Keratinocyte (primary cell): ENCODE measurements around the gene GET3. TPM values are rescaled to one million over a fixed set of nuclear protein-coding genes. Genes with fewer than 3 reads are reported as not detected.

Experiments
- DNase-seq: peaks from one replicate; pipeline ENCODE4 v3.0.0-alpha.2; 2011; ENCODE audit warnings: low read depth, missing footprints, low spot score
- FAIRE-seq: peaks from 2 replicates; lab custom pipeline; 2011; peaks lifted over from hg19 to GRCh38; lab: Jason Lieb, UNC
- H2AFZ ChIP-seq: 2 replicates; pipeline ENCODE4 v1.6.0; 2012; ENCODE audit warnings: low read length, control low read depth, inconsistent platforms; ENCODE audit not compliant: control insufficient read depth
- H3K27ac ChIP-seq: 2 replicates; pipeline ENCODE4 v1.5.1; 2011; ENCODE audit warnings: low read length; ENCODE audit not compliant: control insufficient read depth, insufficient read depth
- H3K27me3 ChIP-seq: 3 replicates; pipeline ENCODE4 v1.6.0; 2011; ENCODE audit warnings: low read length; ENCODE audit not compliant: control insufficient read depth, insufficient read depth; ENCODE audit errors: extremely low read depth
- H3K36me3 ChIP-seq, 2 experiments: 2 replicates in 1 of 2; 3 replicates in 1 of 2; pipeline ENCODE4 v1.5.1; 2011; ENCODE audit warnings: low read length in 2 of 2, mild to moderate bottlenecking in 1 of 2; ENCODE audit not compliant: control insufficient read depth in 2 of 2, insufficient read depth in 2 of 2; ENCODE audit errors: extremely low read depth in 1 of 2
- H3K4me1 ChIP-seq: 3 replicates; pipeline ENCODE4 v1.5.1; 2011; ENCODE audit warnings: low read length; ENCODE audit not compliant: control insufficient read depth, insufficient read depth; ENCODE audit errors: extremely low read depth
- H3K4me2 ChIP-seq: 3 replicates; pipeline ENCODE4 v1.6.0; 2011; ENCODE audit warnings: low read depth, low read length; ENCODE audit not compliant: control insufficient read depth, insufficient read depth; ENCODE audit errors: extremely low read depth
- H3K4me3 ChIP-seq, 3 experiments: fragments of 200-600 bp in 1 of 3; sonication (generic) in 1 of 3; 2 replicates in 2 of 3; 3 replicates in 1 of 3; pipeline ENCODE4 v1.5.1; 2011 to 2016; ENCODE audit warnings: low read length in 3 of 3, mild to moderate bottlenecking in 3 of 3, control low read depth in 2 of 3, inconsistent platforms in 1 of 3, low read depth in 1 of 3, mixed read lengths in 1 of 3, mixed run types in 1 of 3, moderate library complexity in 1 of 3; ENCODE audit not compliant: control insufficient read depth in 2 of 3, insufficient read depth in 2 of 3; ENCODE audit errors: extremely low read depth in 1 of 3
- H3K79me2 ChIP-seq: 2 replicates; pipeline ENCODE4 v1.6.0; 2012; ENCODE audit warnings: low read length; ENCODE audit not compliant: control insufficient read depth, insufficient read depth
- H3K9ac ChIP-seq: 3 replicates; pipeline ENCODE4 v1.6.0; 2011; ENCODE audit warnings: low read length; ENCODE audit not compliant: control insufficient read depth, insufficient read depth; ENCODE audit errors: extremely low read depth
- H3K9me1 ChIP-seq: 3 replicates; pipeline ENCODE4 v1.6.0; 2011; ENCODE audit warnings: low read length; ENCODE audit not compliant: control insufficient read depth, insufficient read depth; ENCODE audit errors: extremely low read depth
- H3K9me3 ChIP-seq: 2 replicates; pipeline ENCODE4 v1.5.1; 2012; ENCODE audit warnings: low read depth, low read length; ENCODE audit not compliant: control insufficient read depth
- H4K20me1 ChIP-seq: 3 replicates; pipeline ENCODE4 v1.6.0; 2011; ENCODE audit warnings: low read length; ENCODE audit not compliant: control insufficient read depth, insufficient read depth; ENCODE audit errors: extremely low read depth
- CTCF ChIP-seq, 3 experiments: IDR thresholded peaks in 1 of 3; conservative IDR thresholded peaks in 1 of 3; optimal IDR thresholded peaks in 1 of 3; 2 replicates in 2 of 3; 3 replicates in 1 of 3; pipeline versions ENCODE3 to v1.5.1; 2011; ENCODE audit warnings: low read length in 3 of 3, mild to moderate bottlenecking in 3 of 3, moderate library complexity in 2 of 3, control low read depth in 1 of 3, inconsistent platforms in 1 of 3; ENCODE audit not compliant: insufficient read depth in 2 of 3; ENCODE audit errors: extremely low read depth in 1 of 3
- EZH2 ChIP-seq: IDR thresholded peaks from one replicate; pipeline ENCODE4 v1.6.1; 2012; ENCODE audit warnings: inconsistent platforms, mild to moderate bottlenecking, low read length, moderate library complexity
- dilution Hi-C: fragments of 300-500 bp; cut with MboI; formaldehyde crosslinking; loops from one replicate; pipeline ENCODE4 v1.7.0; 2020; ENCODE audit warnings: low sequenced_read_pairs; ENCODE audit not compliant: extremely low pct_ligation_motif_present
- polyA plus RNA-seq, 5 experiments: library from polyadenylated mRNA; depleted of rRNA in 3 of 5; stranded (reverse) in 3 of 5; stranded (forward) in 1 of 5; unstranded in 1 of 5; fragments of >200 nt; gene quantifications; 1 replicate in 1 of 5; 2 replicates in 3 of 5; 3 replicates in 1 of 5; pipeline versions ENCODE4 v1.2.1 to v1.2.3, GENCODE V29; 2011 to 2012; ENCODE audit warnings: missing spikeins in 2 of 5, low read depth in 1 of 5, low replicate concordance in 1 of 5

The GET3 gene
- polyA plus RNA-seq, 1 donor (not counting 4 experiments of a cell fraction or from before 2014, with no cell fraction given): 104 TPM

GRCh38 chr19:12751635-12752034 is 14.3 kb downstream of the GET3 start, which contains the start of gene BEST2:
TSS of gene BEST2 (plus strand) at chr19:12751791. CDS start at chr19:12752593, 802 bp downstream.
- Histone ChIP-seq H4K20me1 (no peaks in the 10 kb centered on the region), H3K27me3 (peaks cover 24% of the 10 kb centered on the region), H3K9me1 (no peaks in the 10 kb centered on the region), H3K4me2 (peak within 1 kb of the TSS; percentile 87), H3K4me3 (no peak within 1 kb of the TSS), H3K27ac (no peak within 1 kb of the TSS), H3K4me1 (peaks cover 21% of the 10 kb centered on the region), H2AFZ (no peak within 1 kb of the TSS), H3K9ac (no peak within 1 kb of the TSS), H3K36me3 (peaks cover 7% of the 10 kb centered on the region in 2 experiments), H3K9me3 (no peaks in the 10 kb centered on the region), H3K79me2 (no peaks in the 10 kb centered on the region)
- FAIRE-seq (no peak), DNase-seq (no peak)
- TF ChIP-seq EZH2 (no peak), CTCF (optimal IDR thresholded peaks at IDR 0.05 in 1 of 3, IDR thresholded peaks at IDR 0.05 in 1 of 3, conservative IDR thresholded peaks at IDR 0.05 in 1 of 3; ENCODE audit: extremely low read depth in 1 of 3, insufficient read depth in 2 of 3, low read length in 3 of 3) (no peak)
- dilution Hi-C loops: no loop called here

GRCh38 chr19:12752056-12752781 is 14.9 kb downstream of the GET3 start:
- TF ChIP-seq CTCF (optimal IDR thresholded peaks at IDR 0.05 in 1 of 3, IDR thresholded peaks at IDR 0.05 in 1 of 3, conservative IDR thresholded peaks at IDR 0.05 in 1 of 3; ENCODE audit: extremely low read depth in 1 of 3, insufficient read depth in 2 of 3, low read length in 3 of 3) (no peak), EZH2 (no peak)
- H3K9me1 ChIP-seq: no peaks in the 10 kb centered on the region
- no peaks in the 10 kb centered on the region for H3K79me2 ChIP-seq
- no peak overlapping the region for H3K4me2 ChIP-seq
- no peaks in the 10 kb centered on the region for H3K9me3 ChIP-seq
- peaks cover 4% of the 10 kb centered on the region in 2 experiments for H3K36me3 ChIP-seq
- no peak overlapping the region for H3K9ac ChIP-seq
- no peak overlapping the region for H3K27ac ChIP-seq
- dilution Hi-C loops: no loop called here
- H3K27me3 ChIP-seq: peaks cover 24% of the 10 kb centered on the region
- H4K20me1 ChIP-seq: no peaks in the 10 kb centered on the region
- peaks cover 21% of the 10 kb centered on the region for H3K4me1 ChIP-seq
- no peak overlapping the region for H2AFZ ChIP-seq
- DNase-seq (no peak), FAIRE-seq (no peak)
- H3K4me3 ChIP-seq: no peak overlapping the region
